HEK293 (cell line): Measurements from ENCODE around the gene MRPS2.

Experiments
- CTCF ChIA-PET: fragments of 350-600 bp; formaldehyde crosslinking; extraction: SDS; loops from one replicate; lab custom pipeline; 2021; ENCODE audit warnings: antibody characterized with exemption; lab: Yijun Ruan, JAX
- POLR2A ChIA-PET: fragments of 300-600 bp; formaldehyde crosslinking; extraction: SDS; loops from one replicate; lab custom pipeline; 2020; ENCODE audit warnings: antibody characterized with exemption, inconsistent platforms; lab: Yijun Ruan, JAX
- H3K27ac ChIP-seq: fragments of 200-500 bp; sonication (Bioruptor generic); 2 replicates; pipeline ENCODE4 v1.5.1; 2014; ENCODE audit warnings: low read depth, low read length, control low read depth, inconsistent platforms; ENCODE audit errors: extremely low read depth
- H3K36me3 ChIP-seq, 2 experiments: fragments of 200-500 bp in 1 of 2; sonication (Bioruptor generic) in 1 of 2; 1 replicate in 1 of 2; 2 replicates in 1 of 2; pipeline ENCODE4 v1.5.1; 2014 to 2017; ENCODE audit warnings: inconsistent platforms in 2 of 2, low read length in 2 of 2; ENCODE audit not compliant: control insufficient read depth in 2 of 2, insufficient read depth in 1 of 2
- H3K4me1 ChIP-seq: fragments of 200-500 bp; sonication (Bioruptor generic); 2 replicates; pipeline ENCODE4 v1.5.1; 2014; ENCODE audit warnings: mild to moderate bottlenecking, low read length, inconsistent platforms; ENCODE audit not compliant: control insufficient read depth, insufficient read depth
- H3K4me3 ChIP-seq: 2 replicates; pipeline ENCODE4 v1.5.1; 2011; ENCODE audit warnings: low read depth, mild to moderate bottlenecking, control low read depth, low read length, moderate library complexity
- H3K9me3 ChIP-seq: fragments of 200-500 bp; sonication (Bioruptor generic); 2 replicates; pipeline ENCODE4 v1.5.1; 2014; ENCODE audit warnings: low read depth, low read length, inconsistent platforms; ENCODE audit not compliant: control insufficient read depth, insufficient read depth
- FEZF1 ChIP-seq: fragments of 450-650 bp; formaldehyde crosslinking; IDR thresholded peaks from 2 replicates; pipeline ENCODE4 v1.5.1; 2016; ENCODE audit warnings: missing biosample characterization, missing genetic modification characterization
- GFI1B ChIP-seq: fragments of 450-650 bp; formaldehyde crosslinking; IDR thresholded peaks from 2 replicates; pipeline ENCODE4 v1.5.1; 2016; ENCODE audit warnings: missing biosample characterization, missing genetic modification characterization
- HOXD13 ChIP-seq: sonication (generic); formaldehyde crosslinking; IDR thresholded peaks from 2 replicates; pipeline ENCODE4 v1.8.0; 2022; ENCODE audit warnings: missing genetic modification reagents, borderline replicate concordance
- KLF17 ChIP-seq: fragments of 450-650 bp; formaldehyde crosslinking; IDR thresholded peaks from 2 replicates; pipeline ENCODE4 v1.5.1; 2016; ENCODE audit warnings: missing biosample characterization, missing genetic modification characterization
- MYNN ChIP-seq: fragments of 450-650 bp; formaldehyde crosslinking; IDR thresholded peaks from 2 replicates; pipeline ENCODE4 v1.5.1; 2016; ENCODE audit warnings: missing biosample characterization, missing genetic modification characterization, borderline replicate concordance
- PRDM10 ChIP-seq: fragments of 450-650 bp; formaldehyde crosslinking; IDR thresholded peaks from 2 replicates; pipeline ENCODE4 v1.5.1; 2016; ENCODE audit warnings: missing biosample characterization, missing genetic modification characterization
- ZBTB48 ChIP-seq: fragments of 450-650 bp; formaldehyde crosslinking; IDR thresholded peaks from 2 replicates; pipeline ENCODE4 v1.5.1; 2016; ENCODE audit warnings: missing biosample characterization, missing genetic modification characterization
- ZBTB49 ChIP-seq: fragments of 450-650 bp; formaldehyde crosslinking; IDR thresholded peaks from 2 replicates; pipeline ENCODE4 v1.5.1; 2016; ENCODE audit warnings: missing biosample characterization, missing genetic modification characterization, low read depth
- ZFP41 ChIP-seq: fragments of 450-650 bp; formaldehyde crosslinking; IDR thresholded peaks from 2 replicates; pipeline ENCODE4 v1.5.1; 2016; ENCODE audit warnings: missing biosample characterization, missing genetic modification characterization, borderline replicate concordance
- ZNF140 ChIP-seq: fragments of 450-650 bp; formaldehyde crosslinking; IDR thresholded peaks from 2 replicates; pipeline ENCODE4 v1.5.1; 2016; ENCODE audit warnings: missing biosample characterization, missing genetic modification characterization
- ZNF26 ChIP-seq: fragments of 450-650 bp; formaldehyde crosslinking; IDR thresholded peaks from 2 replicates; pipeline ENCODE4 v1.5.1; 2016; ENCODE audit warnings: missing biosample characterization, missing genetic modification characterization
- ZNF274 ChIP-seq, 2 experiments: fragments of 200-500 bp in 1 of 2; fragments of 450-650 bp in 1 of 2; sonication (Bioruptor generic) in 1 of 2; formaldehyde crosslinking in 1 of 2; IDR thresholded peaks; 2 replicates each; pipeline versions ENCODE4 v1.5.1 to v1.6.1; 2014 to 2016; ENCODE audit warnings: borderline replicate concordance in 1 of 2, inconsistent platforms in 1 of 2, low read length in 1 of 2, missing biosample characterization in 1 of 2, missing genetic modification characterization in 1 of 2
- ZNF280C ChIP-seq: fragments of 450-650 bp; formaldehyde crosslinking; IDR thresholded peaks from 2 replicates; pipeline ENCODE4 v1.5.1; 2016; ENCODE audit warnings: missing biosample characterization, missing genetic modification characterization
- ZNF629 ChIP-seq: fragments of 450-650 bp; formaldehyde crosslinking; IDR thresholded peaks from 2 replicates; pipeline ENCODE4 v1.5.1; 2017; ENCODE audit warnings: missing biosample characterization, missing genetic modification characterization
- ZNF639 ChIP-seq: fragments of 450-650 bp; formaldehyde crosslinking; IDR thresholded peaks from 2 replicates; pipeline ENCODE4 v1.5.1; 2016; ENCODE audit warnings: missing biosample characterization, missing genetic modification characterization
- ZNF664 ChIP-seq: fragments of 450-650 bp; formaldehyde crosslinking; IDR thresholded peaks from 2 replicates; pipeline ENCODE4 v1.5.1; 2016; ENCODE audit warnings: missing biosample characterization, missing genetic modification characterization
- ZNF707 ChIP-seq: fragments of 450-650 bp; formaldehyde crosslinking; IDR thresholded peaks from 2 replicates; pipeline ENCODE4 v1.5.1; 2016; ENCODE audit warnings: missing biosample characterization, missing genetic modification characterization
- ZNF777 ChIP-seq: fragments of 450-650 bp; formaldehyde crosslinking; IDR thresholded peaks from 2 replicates; pipeline ENCODE4 v1.5.1; 2017; ENCODE audit warnings: missing biosample characterization, missing genetic modification characterization, borderline replicate concordance

The MRPS2 gene

GRCh38 chr9:135522931-135523330 is 22.4 kb downstream of the MRPS2 start:
- TF ChIP-seq ZNF140 (tag by site-specific recombination): no peak
- TF ChIP-seq ZNF280C: no peak
- TF ChIP-seq ZNF639 (tag by site-specific recombination): no peak
- TF ChIP-seq ZFP41 (tag by site-specific recombination): no peak
- no peak for TF ChIP-seq ZNF777 (tag by site-specific recombination)
- TF ChIP-seq ZNF664 (tag by site-specific recombination): no peak
- TF ChIP-seq HOXD13 (CRISPR knock-in tag): no peak
- no peak for TF ChIP-seq ZBTB49 (tag by site-specific recombination)
- no peak for TF ChIP-seq KLF17
- no peak for TF ChIP-seq GFI1B (tag by site-specific recombination)
- TF ChIP-seq ZNF274 (IDR thresholded peaks at IDR 0.05; ENCODE audit: low read length): no peak
- TF ChIP-seq ZNF274 (tag by site-specific recombination; IDR thresholded peaks at IDR 0.05; ENCODE audit: borderline replicate concordance): no peak
- TF ChIP-seq ZNF707 (tag by site-specific recombination): no peak
- no peak for TF ChIP-seq FEZF1 (tag by site-specific recombination)
- TF ChIP-seq ZBTB48 (tag by site-specific recombination): no peak
- TF ChIP-seq, all 188 proteins: peak for 0
- ChIA-PET CTCF (interaction anchor here (0.7 kb wide), 1 partner anchor 878 kb away, joined by 3 read pairs; no protein-coding TSS in a partner anchor), POLR2A (no interaction called here)
- Histone ChIP-seq H3K9me3 (no peaks in the 10 kb centered on the region), H3K27ac (no peak overlapping the region), H3K36me3 (no peaks in the 10 kb centered on the region), H3K4me3 (no peak overlapping the region), H3K4me1 (no peaks in the 10 kb centered on the region)

GRCh38 chr9:135523521-135524129 is 23.1 kb downstream of the MRPS2 start:
- Histone ChIP-seq H3K27ac (no peak overlapping the region), H3K4me3 (no peak overlapping the region), H3K4me1 (no peaks in the 10 kb centered on the region), H3K36me3 (no peaks in the 10 kb centered on the region), H3K9me3 (no peaks in the 10 kb centered on the region)
- TF ChIP-seq MYNN (no peak), ZNF26 (tag by site-specific recombination) (no peak), PRDM10 (tag by site-specific recombination) (peak; percentile 37; the same call in 1 of the 2 replicates), ZNF629 (tag by site-specific recombination) (no peak)
- ChIA-PET CTCF (interaction anchor here (0.7 kb wide), 1 partner anchor 877 kb away, joined by 3 read pairs; no protein-coding TSS in a partner anchor), POLR2A (no interaction called here)
